GM12892 (cell line): ENCODE measurements around the gene SMIM32.

Experiments
- DNase-seq: peaks from one replicate; pipeline ENCODE4 v3.0.0; 2011; ENCODE audit not compliant: insufficient read length
- FAIRE-seq: peaks from 2 replicates; lab custom pipeline; 2011; peaks lifted over from hg19 to GRCh38; lab: Jason Lieb, UNC
- POLR2A ChIP-seq: IDR thresholded peaks from 2 replicates; pipeline ENCODE4 v1.6.1; 2011; ENCODE audit warnings: low read depth, low read length, control low read depth
- POLR2AphosphoS5 ChIP-seq: IDR thresholded peaks from 2 replicates; pipeline ENCODE4 v1.6.1; 2011; ENCODE audit warnings: low read depth, low read length, control low read depth
- TAF1 ChIP-seq: IDR thresholded peaks from 2 replicates; pipeline ENCODE4 v1.6.1; 2011; ENCODE audit warnings: low read depth, mild to moderate bottlenecking, control low read depth, low read length, borderline replicate concordance

SMIM32 gene

GRCh38 chr5:136205941-136206340, 13.0 kb upstream of the SMIM32 start:
- DNase-seq (no peak), FAIRE-seq (no peak)
- no peak for TF ChIP-seq POLR2A
- no peak for TF ChIP-seq TAF1
- no peak for TF ChIP-seq POLR2AphosphoS5

DNA sequence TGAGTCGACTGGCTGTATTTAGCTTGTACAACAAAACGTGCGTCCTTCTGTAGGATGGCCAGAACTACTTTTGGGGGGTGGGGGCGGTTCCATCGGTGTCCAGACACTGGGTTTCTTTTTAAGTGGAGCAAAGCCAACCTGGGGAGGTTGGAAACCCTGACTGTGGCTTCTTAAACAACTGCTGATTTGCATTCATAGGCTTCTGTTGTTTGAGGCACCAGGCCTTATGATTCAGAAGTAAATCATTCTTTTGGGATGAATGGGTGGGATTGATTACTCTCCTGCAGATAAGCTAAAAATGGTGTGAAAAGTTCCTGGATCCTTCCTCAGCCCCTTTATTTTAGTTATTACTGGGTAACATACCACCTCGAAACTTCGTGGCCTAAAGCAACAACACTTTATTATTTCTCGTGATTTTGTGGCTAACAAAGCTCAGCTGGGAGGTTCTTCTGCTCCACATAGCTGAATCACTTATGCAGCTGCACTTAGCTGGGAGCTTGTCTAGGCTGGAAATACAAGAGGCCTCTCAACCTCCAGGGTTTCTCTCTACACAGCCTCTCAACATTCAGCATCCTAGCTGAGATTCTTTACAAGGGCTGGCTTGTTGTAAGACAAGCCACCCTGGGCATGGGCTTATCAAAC, 12.2 kb upstream of the SMIM32 start:
- FAIRE-seq (no peak), DNase-seq (no peak)
- TF ChIP-seq POLR2AphosphoS5 (no peak), POLR2A (no peak), TAF1 (no peak)

DNA sequence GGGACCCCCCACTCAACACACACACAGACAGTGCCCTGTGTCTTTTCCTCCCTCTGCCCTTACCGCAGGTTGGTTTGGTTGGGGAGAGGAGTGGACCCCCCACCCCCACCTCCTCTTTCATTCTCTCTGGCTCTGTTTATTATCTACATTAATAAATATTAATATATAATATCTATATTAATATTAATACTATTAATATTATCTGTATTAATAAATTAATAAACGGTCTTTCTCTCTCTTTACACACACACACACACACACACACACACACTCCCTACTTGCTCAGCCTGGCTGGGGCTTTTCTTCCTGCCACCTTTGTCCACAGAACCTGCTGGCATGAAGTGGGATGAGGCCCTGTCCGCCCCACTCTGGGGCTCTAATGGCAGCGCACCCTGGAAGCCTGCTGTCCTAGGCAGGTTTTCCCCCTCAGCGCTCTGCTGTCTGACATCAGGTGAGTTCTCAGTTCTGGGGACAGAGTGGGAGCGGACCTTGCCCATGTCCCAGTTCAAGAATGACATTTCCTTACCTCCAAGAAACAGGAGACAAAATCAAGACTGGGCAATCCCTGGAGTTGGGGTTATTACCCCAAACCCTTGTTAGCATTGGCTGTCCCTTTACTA, 10.5 kb upstream of the SMIM32 start:
- no peak for TF ChIP-seq TAF1
- no peak for TF ChIP-seq POLR2AphosphoS5
- TF ChIP-seq POLR2A = no peak
- no peak for DNase-seq
- FAIRE-seq = no peak

- DNase-seq (no peak), FAIRE-seq (no peak)
- no peak for TF ChIP-seq POLR2AphosphoS5
These were observed 9.7 kb upstream of the SMIM32 start for GRCh38 chr5:136202469-136203205.

DNA sequence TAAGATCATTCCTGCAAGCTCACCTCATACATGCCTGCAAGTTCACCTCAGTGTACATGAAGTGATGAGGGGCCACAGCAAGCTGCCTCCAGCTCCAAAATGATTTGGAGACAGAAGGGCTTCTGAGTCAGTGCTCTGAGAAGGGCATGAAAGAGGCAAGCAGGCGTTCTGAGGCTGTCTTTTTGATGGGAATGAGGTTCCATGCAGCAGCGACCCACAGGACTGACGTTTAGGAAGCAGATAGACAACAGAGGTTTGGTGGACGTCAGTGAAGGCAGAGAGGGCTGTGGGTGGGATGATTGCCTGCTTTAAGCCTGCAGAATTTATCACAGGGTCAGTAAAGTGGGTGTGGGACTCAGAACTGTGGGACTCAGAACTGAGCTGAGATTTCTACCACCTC, 8.9 kb upstream of the SMIM32 start:
- FAIRE-seq (no peak), DNase-seq (no peak)
- no peak for TF ChIP-seq TAF1
- TF ChIP-seq POLR2A = no peak
- no peak for TF ChIP-seq POLR2AphosphoS5

DNA sequence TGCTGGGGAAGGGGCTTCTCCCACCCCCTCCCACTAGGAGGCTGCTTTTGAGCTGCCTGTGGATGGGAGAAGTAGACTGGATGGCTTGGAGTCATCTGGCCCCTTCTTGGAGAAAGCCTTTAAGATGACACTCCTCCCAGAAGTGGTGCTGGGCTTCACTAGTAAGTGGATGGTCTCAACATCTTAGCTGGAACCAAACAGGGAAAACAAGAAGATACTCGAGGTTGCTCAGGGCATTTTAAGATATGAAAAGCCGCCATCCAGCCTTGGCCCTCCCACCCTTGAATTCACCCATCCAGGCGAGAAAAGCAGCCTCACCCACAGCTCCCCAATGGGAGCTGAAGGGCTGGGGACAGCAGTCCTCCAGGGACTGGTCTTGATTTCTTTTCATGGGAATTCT, 7.8 kb upstream of the SMIM32 start:
- TF ChIP-seq POLR2A = no peak
- TF ChIP-seq POLR2AphosphoS5 = no peak
- TF ChIP-seq TAF1 = no peak
- DNase-seq (no peak), FAIRE-seq (no peak)

GRCh38 chr5:136200130-136200529, 7.2 kb upstream of the SMIM32 start:
- TF ChIP-seq POLR2AphosphoS5 (no peak), POLR2A (no peak), TAF1 (no peak)
- FAIRE-seq = no peak
- no peak for DNase-seq

DNA sequence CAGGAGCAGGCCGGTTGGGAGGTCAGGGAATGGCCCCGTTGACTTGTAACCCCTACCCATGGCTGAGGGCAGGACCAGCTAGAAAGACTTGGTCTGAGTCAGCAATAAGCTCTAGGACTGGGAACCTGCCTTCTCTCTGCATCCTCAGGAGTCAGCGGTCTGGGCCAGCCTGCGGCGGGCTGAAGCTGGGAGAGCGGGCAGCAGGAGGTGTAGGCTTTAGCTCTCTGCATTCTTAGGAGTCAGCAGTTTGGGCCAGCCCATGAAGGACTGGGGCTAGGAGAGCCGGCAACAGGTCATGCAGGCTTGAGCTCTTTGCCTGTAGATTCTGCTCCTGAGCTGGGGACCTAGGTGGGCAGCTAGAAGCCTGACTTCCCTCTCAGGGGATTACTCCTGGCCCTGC, 6.4 kb upstream of the SMIM32 start:
- no peak for TF ChIP-seq POLR2AphosphoS5
- no peak for TF ChIP-seq POLR2A
- TF ChIP-seq TAF1 = no peak
- no peak for FAIRE-seq
- DNase-seq = no peak

GRCh38 chr5:136198453-136198852, 5.5 kb upstream of the SMIM32 start:
- no peak for TF ChIP-seq TAF1
- TF ChIP-seq POLR2AphosphoS5 = no peak
- TF ChIP-seq POLR2A = no peak
- FAIRE-seq (no peak), DNase-seq (no peak)

GRCh38 chr5:136197462-136198142, 4.6 kb upstream of the SMIM32 start:
- TF ChIP-seq POLR2A (no peak), TAF1 (no peak)
- no peak for FAIRE-seq

GRCh38 chr5:136195971-136196820, 3.2 kb upstream of the SMIM32 start:
- DNase-seq (no peak), FAIRE-seq (no peak)
- no peak for TF ChIP-seq POLR2A
- no peak for TF ChIP-seq TAF1
- no peak for TF ChIP-seq POLR2AphosphoS5

More at GRCh38 chr5:136197462-136198142, 4.6 kb upstream of the SMIM32 start:
- no peak for DNase-seq
